ENCODE results near the gene SLC6A8.
"Not testable (repeated sequence)": the region's sequence is repeated elsewhere in the genome, so short reads cannot be mapped to it uniquely, and the experiment has no call there.

SLC6A8 gene

GRCh38 chrX:153692003-153692402 lies 4.3 kb downstream of the SLC6A8 start:
- no peak for ATAC-seq
- H3K4me3 Mint-ChIP-seq: no peak overlapping the region
- H3K4me1 Mint-ChIP-seq: no peaks in the 10 kb centered on the region
- H3K27ac Mint-ChIP-seq: no peak overlapping the region
- DNase-seq: no peak
- H3K27me3 Mint-ChIP-seq: peaks cover 3% of the 10 kb centered on the region
- H3K36me3 Mint-ChIP-seq (ENCODE audit: low read depth): no peaks in the 10 kb centered on the region
- no peaks in the 10 kb centered on the region for H3K9me3 Mint-ChIP-seq

GRCh38 chrX:153692611-153693156 lies 5.0 kb downstream of the SLC6A8 start:
- ATAC-seq: no peak
- no peak overlapping the region for H3K27ac Mint-ChIP-seq
- no peaks in the 10 kb centered on the region for H3K4me1 Mint-ChIP-seq
- no peak overlapping the region for H3K4me3 Mint-ChIP-seq
- peaks cover 6% of the 10 kb centered on the region for H3K36me3 Mint-ChIP-seq (ENCODE audit: low read depth)
- H3K9me3 Mint-ChIP-seq: no peaks in the 10 kb centered on the region
- DNase-seq: no peak
- H3K27me3 Mint-ChIP-seq: peaks cover 3% of the 10 kb centered on the region

GRCh38 chrX:153693216-153694086 lies 5.7 kb downstream of the SLC6A8 start:
- Mint-ChIP-seq H3K36me3 (ENCODE audit: low read depth) (peaks cover 7% of the 10 kb centered on the region), H3K9me3 (no peaks in the 10 kb centered on the region), H3K27ac (no peak overlapping the region), H3K4me3 (no peak overlapping the region), H3K27me3 (peaks cover 3% of the 10 kb centered on the region), H3K4me1 (no peaks in the 10 kb centered on the region)
- ATAC-seq (no peak), DNase-seq (no peak)

- not testable (repeated sequence) for H3K9me3 Mint-ChIP-seq, H3K27me3 Mint-ChIP-seq, H3K27ac Mint-ChIP-seq, ATAC-seq, H3K4me3 Mint-ChIP-seq, H3K4me1 Mint-ChIP-seq, DNase-seq
- H3K36me3 Mint-ChIP-seq (ENCODE audit: low read depth): peaks cover 10% of the 10 kb centered on the region
Measured at GRCh38 chrX:153694256-153694655, 6.5 kb downstream of the SLC6A8 start.

- Mint-ChIP-seq H3K4me1 (no peaks in the 10 kb centered on the region), H3K36me3 (ENCODE audit: low read depth) (peaks cover 10% of the 10 kb centered on the region)
- no peak for ATAC-seq
Measured at GRCh38 chrX:153694687-153695270, 7.1 kb downstream of the SLC6A8 start.

GRCh38 chrX:153696100-153696499 lies 8.4 kb downstream of the SLC6A8 start:
- DNase-seq (no peak), ATAC-seq (no peak)
- Mint-ChIP-seq H3K36me3 (ENCODE audit: low read depth) (peaks cover 10% of the 10 kb centered on the region), H3K4me1 (no peaks in the 10 kb centered on the region), H3K27me3 (no peaks in the 10 kb centered on the region), H3K27ac (no peak overlapping the region), H3K9me3 (no peaks in the 10 kb centered on the region), H3K4me3 (no peak overlapping the region)

More at GRCh38 chrX:153694687-153695270, 7.1 kb downstream of the SLC6A8 start:
- Mint-ChIP-seq H3K27me3 (peaks cover under 1% of the 10 kb centered on the region), H3K9me3 (no peaks in the 10 kb centered on the region), H3K27ac (no peak overlapping the region), H3K4me3 (no peak overlapping the region)
- no peak for DNase-seq

GRCh38 chrX:153696538-153696937 lies 8.8 kb downstream of the SLC6A8 start:
- not testable (repeated sequence) for H3K27ac Mint-ChIP-seq, H3K4me3 Mint-ChIP-seq, H3K9me3 Mint-ChIP-seq, H3K27me3 Mint-ChIP-seq, ATAC-seq, DNase-seq, H3K4me1 Mint-ChIP-seq
- peaks cover 10% of the 10 kb centered on the region for H3K36me3 Mint-ChIP-seq (ENCODE audit: low read depth)

GRCh38 chrX:153696986-153697722 lies 9.4 kb downstream of the SLC6A8 start:
- peaks cover 10% of the 10 kb centered on the region for H3K36me3 Mint-ChIP-seq (ENCODE audit: low read depth)
- not testable (repeated sequence) for H3K9me3 Mint-ChIP-seq, DNase-seq, H3K4me3 Mint-ChIP-seq, H3K27me3 Mint-ChIP-seq, ATAC-seq, H3K4me1 Mint-ChIP-seq, H3K27ac Mint-ChIP-seq

- no peak overlapping the region for H3K27ac Mint-ChIP-seq
Measured at GRCh38 chrX:153697924-153698865, 10.5 kb downstream of the SLC6A8 start.

GRCh38 chrX:153699210-153699783 lies 11.6 kb downstream of the SLC6A8 start:
- not testable (repeated sequence) for H3K27me3 Mint-ChIP-seq, H3K4me3 Mint-ChIP-seq, DNase-seq, ATAC-seq, H3K4me1 Mint-ChIP-seq, H3K27ac Mint-ChIP-seq, H3K9me3 Mint-ChIP-seq
- H3K36me3 Mint-ChIP-seq (ENCODE audit: low read depth): peaks cover 10% of the 10 kb centered on the region

More at GRCh38 chrX:153697924-153698865, 10.5 kb downstream of the SLC6A8 start:
- no peak overlapping the region for H3K4me3 Mint-ChIP-seq
- DNase-seq: no peak
- no peaks in the 10 kb centered on the region for H3K9me3 Mint-ChIP-seq
- no peaks in the 10 kb centered on the region for H3K27me3 Mint-ChIP-seq
- no peak for ATAC-seq
- H3K36me3 Mint-ChIP-seq (ENCODE audit: low read depth): peaks cover 10% of the 10 kb centered on the region
- H3K4me1 Mint-ChIP-seq: no peaks in the 10 kb centered on the region

GRCh38 chrX:153699784-153700371 lies 12.2 kb downstream of the SLC6A8 start:
- not testable (repeated sequence) for DNase-seq, H3K9me3 Mint-ChIP-seq, H3K27ac Mint-ChIP-seq, H3K27me3 Mint-ChIP-seq, H3K4me1 Mint-ChIP-seq, H3K4me3 Mint-ChIP-seq, ATAC-seq
- peaks cover 10% of the 10 kb centered on the region for H3K36me3 Mint-ChIP-seq (ENCODE audit: low read depth)

GRCh38 chrX:153700376-153700945 lies 12.7 kb downstream of the SLC6A8 start:
- H3K36me3 Mint-ChIP-seq (ENCODE audit: low read depth): peaks cover 10% of the 10 kb centered on the region
- DNase-seq (no peak), ATAC-seq (no peak)
- no peaks in the 10 kb centered on the region for H3K27me3 Mint-ChIP-seq
- no peaks in the 10 kb centered on the region for H3K4me1 Mint-ChIP-seq
- no peak overlapping the region for H3K4me3 Mint-ChIP-seq
- no peaks in the 10 kb centered on the region for H3K9me3 Mint-ChIP-seq
- H3K27ac Mint-ChIP-seq: no peak overlapping the region

GRCh38 chrX:153700967-153701366 lies 13.2 kb downstream of the SLC6A8 start:
- peaks cover 10% of the 10 kb centered on the region for H3K36me3 Mint-ChIP-seq (ENCODE audit: low read depth)
- H3K4me1 Mint-ChIP-seq: no peaks in the 10 kb centered on the region
- ATAC-seq: no peak
- no peak overlapping the region for H3K4me3 Mint-ChIP-seq
- no peaks in the 10 kb centered on the region for H3K9me3 Mint-ChIP-seq
- no peak for DNase-seq
- no peaks in the 10 kb centered on the region for H3K27me3 Mint-ChIP-seq
- no peak overlapping the region for H3K27ac Mint-ChIP-seq
